ENCODE results near the gene LRRC1.

LRRC1 gene

GRCh38 chr6:53879608-53880007 lies 84.8 kb downstream of the LRRC1 start:
- Histone ChIP-seq H3K4ac (ENCODE audit: low read depth, low read length) (no peak overlapping the region), H3K9ac (ENCODE audit: low read length) (no peak overlapping the region), H3K23ac (ENCODE audit: low read length) (no peak overlapping the region), H3K4me2 (ENCODE audit: low read length) (no peak overlapping the region), H2AK5ac (ENCODE audit: low read length) (no peak overlapping the region), H4K5ac (ENCODE audit: low read length) (no peak overlapping the region), H3K79me1 (ENCODE audit: low read length) (no peaks in the 10 kb centered on the region), H3K18ac (ENCODE audit: low read length) (no peak overlapping the region), H3K4me3 (ENCODE audit: low read length) (no peak overlapping the region), H2BK120ac (ENCODE audit: low read depth, low read length) (no peak overlapping the region), H3K36me3 (ENCODE audit: control insufficient read depth, insufficient read depth, low read length) (no peaks in the 10 kb centered on the region), H3K4me1 (ENCODE audit: control insufficient read depth, low read depth, low read length) (no peaks in the 10 kb centered on the region), H2BK15ac (replicated peaks; ENCODE audit: low read depth) (no peak overlapping the region), H3K27ac (ENCODE audit: low read depth, low read length) (no peak overlapping the region), H2BK5ac (ENCODE audit: low read length) (no peak overlapping the region), H3K79me2 (ENCODE audit: control insufficient read depth, insufficient read depth, low read length) (no peaks in the 10 kb centered on the region), H4K8ac (ENCODE audit: low read depth, low read length) (no peak overlapping the region), H3K56ac (ENCODE audit: low read length) (no peak overlapping the region), H3K27me3 (ENCODE audit: insufficient read depth, low read length, poor library complexity) (no peaks in the 10 kb centered on the region)
- no peak for DNase-seq
- whole genome bisulfite sequencing (ENCODE audit: extremely low coverage, insufficient coverage, low lambda C conversion rate), result no CpG with 5 or more reads among the region's 4 CpGs

- DNase-seq, result no peak
- no peak overlapping the region for H3K23ac ChIP-seq (ENCODE audit: low read length)
- no peaks in the 10 kb centered on the region for H3K79me1 ChIP-seq (ENCODE audit: low read length)
- H3K27ac ChIP-seq (ENCODE audit: low read depth, low read length), result no peak overlapping the region
- H4K5ac ChIP-seq (ENCODE audit: low read length), result no peak overlapping the region
- no peak overlapping the region for H3K56ac ChIP-seq (ENCODE audit: low read length)
- H3K4me3 ChIP-seq (ENCODE audit: low read length), result no peak overlapping the region
- no peak overlapping the region for H4K8ac ChIP-seq (ENCODE audit: low read depth, low read length)
- WGBS (ENCODE audit: extremely low coverage, insufficient coverage, low lambda C conversion rate), result no CpG with 5 or more reads among the region's 2 CpGs
- no peak overlapping the region for H3K4ac ChIP-seq (ENCODE audit: low read depth, low read length)
- no peak overlapping the region for H2BK15ac ChIP-seq (replicated peaks; ENCODE audit: low read depth)
- H2AK5ac ChIP-seq (ENCODE audit: low read length), result no peak overlapping the region
- H3K79me2 ChIP-seq (ENCODE audit: control insufficient read depth, insufficient read depth, low read length), result no peaks in the 10 kb centered on the region
- H3K4me1 ChIP-seq (ENCODE audit: control insufficient read depth, low read depth, low read length), result no peaks in the 10 kb centered on the region
- H2BK5ac ChIP-seq (ENCODE audit: low read length), result no peak overlapping the region
- H3K27me3 ChIP-seq (ENCODE audit: insufficient read depth, low read length, poor library complexity), result no peaks in the 10 kb centered on the region
- H3K4me2 ChIP-seq (ENCODE audit: low read length), result no peak overlapping the region
- no peaks in the 10 kb centered on the region for H3K36me3 ChIP-seq (ENCODE audit: control insufficient read depth, insufficient read depth, low read length)
- H3K18ac ChIP-seq (ENCODE audit: low read length), result no peak overlapping the region
- no peak overlapping the region for H3K9ac ChIP-seq (ENCODE audit: low read length)
- H2BK120ac ChIP-seq (ENCODE audit: low read depth, low read length), result no peak overlapping the region
Observed at GRCh38 chr6:53887316-53887715, 92.5 kb downstream of the LRRC1 start.

- no peaks in the 10 kb centered on the region for H3K4me1 ChIP-seq (ENCODE audit: control insufficient read depth, low read depth, low read length)
- H3K18ac ChIP-seq (ENCODE audit: low read length), result no peak overlapping the region
- no CpG with 5 or more reads among the region's 1 CpG for WGBS (ENCODE audit: extremely low coverage, insufficient coverage, low lambda C conversion rate)
- H2BK120ac ChIP-seq (ENCODE audit: low read depth, low read length), result no peak overlapping the region
- H4K8ac ChIP-seq (ENCODE audit: low read depth, low read length), result no peak overlapping the region
- H3K79me1 ChIP-seq (ENCODE audit: low read length), result no peaks in the 10 kb centered on the region
- no peak for DNase-seq
- no peak overlapping the region for H2BK5ac ChIP-seq (ENCODE audit: low read length)
- H3K36me3 ChIP-seq (ENCODE audit: control insufficient read depth, insufficient read depth, low read length), result no peaks in the 10 kb centered on the region
- H3K4ac ChIP-seq (ENCODE audit: low read depth, low read length), result no peak overlapping the region
- no peak overlapping the region for H3K4me2 ChIP-seq (ENCODE audit: low read length)
- H3K79me2 ChIP-seq (ENCODE audit: control insufficient read depth, insufficient read depth, low read length), result no peaks in the 10 kb centered on the region
- no peak overlapping the region for H3K27ac ChIP-seq (ENCODE audit: low read depth, low read length)
- H2AK5ac ChIP-seq (ENCODE audit: low read length), result no peak overlapping the region
- H3K4me3 ChIP-seq (ENCODE audit: low read length), result no peak overlapping the region
- H3K56ac ChIP-seq (ENCODE audit: low read length), result no peak overlapping the region
- H3K27me3 ChIP-seq (ENCODE audit: insufficient read depth, low read length, poor library complexity), result no peaks in the 10 kb centered on the region
- H3K9ac ChIP-seq (ENCODE audit: low read length), result no peak overlapping the region
- no peak overlapping the region for H3K23ac ChIP-seq (ENCODE audit: low read length)
- no peak overlapping the region for H2BK15ac ChIP-seq (replicated peaks; ENCODE audit: low read depth)
- no peak overlapping the region for H4K5ac ChIP-seq (ENCODE audit: low read length)
Observed at GRCh38 chr6:53888931-53889330, 94.1 kb downstream of the LRRC1 start.

GRCh38 chr6:53889365-53889764 lies 94.6 kb downstream of the LRRC1 start:
- Histone ChIP-seq H4K5ac (ENCODE audit: low read length) (no peak overlapping the region), H3K4me2 (ENCODE audit: low read length) (no peak overlapping the region), H3K79me2 (ENCODE audit: control insufficient read depth, insufficient read depth, low read length) (no peaks in the 10 kb centered on the region), H3K4me3 (ENCODE audit: low read length) (no peak overlapping the region), H3K23ac (ENCODE audit: low read length) (no peak overlapping the region), H4K8ac (ENCODE audit: low read depth, low read length) (no peak overlapping the region), H3K36me3 (ENCODE audit: control insufficient read depth, insufficient read depth, low read length) (no peaks in the 10 kb centered on the region), H3K27ac (ENCODE audit: low read depth, low read length) (no peak overlapping the region), H2BK5ac (ENCODE audit: low read length) (no peak overlapping the region), H3K9ac (ENCODE audit: low read length) (no peak overlapping the region), H3K4me1 (ENCODE audit: control insufficient read depth, low read depth, low read length) (no peaks in the 10 kb centered on the region), H2BK15ac (replicated peaks; ENCODE audit: low read depth) (no peak overlapping the region), H3K18ac (ENCODE audit: low read length) (no peak overlapping the region), H3K27me3 (ENCODE audit: insufficient read depth, low read length, poor library complexity) (no peaks in the 10 kb centered on the region), H2BK120ac (ENCODE audit: low read depth, low read length) (no peak overlapping the region), H3K4ac (ENCODE audit: low read depth, low read length) (no peak overlapping the region), H2AK5ac (ENCODE audit: low read length) (no peak overlapping the region), H3K56ac (ENCODE audit: low read length) (no peak overlapping the region), H3K79me1 (ENCODE audit: low read length) (no peaks in the 10 kb centered on the region)
- WGBS (ENCODE audit: extremely low coverage, insufficient coverage, low lambda C conversion rate), result 100% methylated on average over 1 of the region's 1 CpG
- DNase-seq, result no peak

GRCh38 chr6:53892707-53893106 lies 97.9 kb downstream of the LRRC1 start:
- no peak overlapping the region for H3K23ac ChIP-seq (ENCODE audit: low read length)
- H3K36me3 ChIP-seq (ENCODE audit: control insufficient read depth, insufficient read depth, low read length), result no peaks in the 10 kb centered on the region
- H3K27ac ChIP-seq (ENCODE audit: low read depth, low read length), result no peak overlapping the region
- no peak overlapping the region for H3K9ac ChIP-seq (ENCODE audit: low read length)
- H3K18ac ChIP-seq (ENCODE audit: low read length), result no peak overlapping the region
- H3K4ac ChIP-seq (ENCODE audit: low read depth, low read length), result no peak overlapping the region
- H3K4me3 ChIP-seq (ENCODE audit: low read length), result no peak overlapping the region
- no peaks in the 10 kb centered on the region for H3K27me3 ChIP-seq (ENCODE audit: insufficient read depth, low read length, poor library complexity)
- H2BK120ac ChIP-seq (ENCODE audit: low read depth, low read length), result no peak overlapping the region
- H3K56ac ChIP-seq (ENCODE audit: low read length), result no peak overlapping the region
- no peaks in the 10 kb centered on the region for H3K79me2 ChIP-seq (ENCODE audit: control insufficient read depth, insufficient read depth, low read length)
- no peak overlapping the region for H2AK5ac ChIP-seq (ENCODE audit: low read length)
- DNase-seq, result no peak
- H4K8ac ChIP-seq (ENCODE audit: low read depth, low read length), result no peak overlapping the region
- no peaks in the 10 kb centered on the region for H3K79me1 ChIP-seq (ENCODE audit: low read length)
- H4K5ac ChIP-seq (ENCODE audit: low read length), result no peak overlapping the region
- H3K4me1 ChIP-seq (ENCODE audit: control insufficient read depth, low read depth, low read length), result no peaks in the 10 kb centered on the region
- no peak overlapping the region for H2BK15ac ChIP-seq (replicated peaks; ENCODE audit: low read depth)
- no peak overlapping the region for H2BK5ac ChIP-seq (ENCODE audit: low read length)
- no peak overlapping the region for H3K4me2 ChIP-seq (ENCODE audit: low read length)
- no CpG with 5 or more reads among the region's 1 CpG for WGBS (ENCODE audit: extremely low coverage, insufficient coverage, low lambda C conversion rate)

- H3K56ac ChIP-seq (ENCODE audit: low read length), result no peak overlapping the region
- H3K79me1 ChIP-seq (ENCODE audit: low read length), result no peaks in the 10 kb centered on the region
- no peak overlapping the region for H3K27ac ChIP-seq (ENCODE audit: low read depth, low read length)
- no peak overlapping the region for H2AK5ac ChIP-seq (ENCODE audit: low read length)
- H3K9ac ChIP-seq (ENCODE audit: low read length), result no peak overlapping the region
- H4K8ac ChIP-seq (ENCODE audit: low read depth, low read length), result no peak overlapping the region
- no peak overlapping the region for H2BK15ac ChIP-seq (replicated peaks; ENCODE audit: low read depth)
- H3K79me2 ChIP-seq (ENCODE audit: control insufficient read depth, insufficient read depth, low read length), result no peaks in the 10 kb centered on the region
- no peaks in the 10 kb centered on the region for H3K4me1 ChIP-seq (ENCODE audit: control insufficient read depth, low read depth, low read length)
- no peak overlapping the region for H3K4me3 ChIP-seq (ENCODE audit: low read length)
- no peak overlapping the region for H3K18ac ChIP-seq (ENCODE audit: low read length)
- H3K4ac ChIP-seq (ENCODE audit: low read depth, low read length), result no peak overlapping the region
- no CpG with 5 or more reads among the region's 2 CpGs for WGBS (ENCODE audit: extremely low coverage, insufficient coverage, low lambda C conversion rate)
- no peak overlapping the region for H3K23ac ChIP-seq (ENCODE audit: low read length)
- H2BK120ac ChIP-seq (ENCODE audit: low read depth, low read length), result no peak overlapping the region
- H4K5ac ChIP-seq (ENCODE audit: low read length), result no peak overlapping the region
- H3K27me3 ChIP-seq (ENCODE audit: insufficient read depth, low read length, poor library complexity), result no peaks in the 10 kb centered on the region
- no peak for DNase-seq
- no peak overlapping the region for H2BK5ac ChIP-seq (ENCODE audit: low read length)
- H3K4me2 ChIP-seq (ENCODE audit: low read length), result no peak overlapping the region
- H3K36me3 ChIP-seq (ENCODE audit: control insufficient read depth, insufficient read depth, low read length), result no peaks in the 10 kb centered on the region
Observed at GRCh38 chr6:53894091-53894490, 99.3 kb downstream of the LRRC1 start.

Data from mesendoderm (in vitro differentiated cells).